ENCODE results near the gene NOX3.

DNA sequence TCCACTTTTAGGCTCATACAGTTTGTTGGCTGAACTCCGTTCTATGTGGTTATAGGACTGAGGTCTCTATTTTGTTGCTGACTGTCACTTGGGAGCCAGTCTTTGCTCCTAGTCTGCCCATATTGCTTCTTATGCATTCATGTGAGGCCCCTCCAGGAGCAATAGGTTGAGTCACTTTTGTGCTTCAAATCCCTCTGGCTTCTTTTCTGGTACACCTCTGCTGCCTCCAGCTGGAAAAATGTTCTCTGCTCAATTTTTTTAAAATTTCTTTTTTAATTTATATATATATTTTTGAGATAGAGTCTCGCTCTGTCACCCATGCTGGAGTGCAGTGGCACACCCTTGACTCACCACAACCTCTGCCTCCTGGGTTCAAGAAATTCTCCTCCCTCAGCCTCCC lies 42.7 kb upstream of the NOX3 start:
- TF ChIP-seq, protein P1, sequence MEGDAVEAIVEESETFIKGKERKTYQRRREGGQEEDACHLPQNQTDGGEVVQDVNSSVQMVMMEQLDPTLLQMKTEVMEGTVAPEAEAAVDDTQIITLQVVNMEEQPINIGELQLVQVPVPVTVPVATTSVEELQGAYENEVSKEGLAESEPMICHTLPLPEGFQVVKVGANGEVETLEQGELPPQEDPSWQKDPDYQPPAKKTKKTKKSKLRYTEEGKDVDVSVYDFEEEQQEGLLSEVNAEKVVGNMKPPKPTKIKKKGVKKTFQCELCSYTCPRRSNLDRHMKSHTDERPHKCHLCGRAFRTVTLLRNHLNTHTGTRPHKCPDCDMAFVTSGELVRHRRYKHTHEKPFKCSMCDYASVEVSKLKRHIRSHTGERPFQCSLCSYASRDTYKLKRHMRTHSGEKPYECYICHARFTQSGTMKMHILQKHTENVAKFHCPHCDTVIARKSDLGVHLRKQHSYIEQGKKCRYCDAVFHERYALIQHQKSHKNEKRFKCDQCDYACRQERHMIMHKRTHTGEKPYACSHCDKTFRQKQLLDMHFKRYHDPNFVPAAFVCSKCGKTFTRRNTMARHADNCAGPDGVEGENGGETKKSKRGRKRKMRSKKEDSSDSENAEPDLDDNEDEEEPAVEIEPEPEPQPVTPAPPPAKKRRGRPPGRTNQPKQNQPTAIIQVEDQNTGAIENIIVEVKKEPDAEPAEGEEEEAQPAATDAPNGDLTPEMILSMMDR (IDR thresholded peaks at IDR 0.05; ENCODE audit: low read depth, low read length), result no peak
- no peak for TF ChIP-seq EZH2phosphoT487 (IDR thresholded peaks at IDR 0.05; ENCODE audit: low read depth)
